Measurements from ENCODE around the gene FKBP2.

FKBP2 gene

DNA sequence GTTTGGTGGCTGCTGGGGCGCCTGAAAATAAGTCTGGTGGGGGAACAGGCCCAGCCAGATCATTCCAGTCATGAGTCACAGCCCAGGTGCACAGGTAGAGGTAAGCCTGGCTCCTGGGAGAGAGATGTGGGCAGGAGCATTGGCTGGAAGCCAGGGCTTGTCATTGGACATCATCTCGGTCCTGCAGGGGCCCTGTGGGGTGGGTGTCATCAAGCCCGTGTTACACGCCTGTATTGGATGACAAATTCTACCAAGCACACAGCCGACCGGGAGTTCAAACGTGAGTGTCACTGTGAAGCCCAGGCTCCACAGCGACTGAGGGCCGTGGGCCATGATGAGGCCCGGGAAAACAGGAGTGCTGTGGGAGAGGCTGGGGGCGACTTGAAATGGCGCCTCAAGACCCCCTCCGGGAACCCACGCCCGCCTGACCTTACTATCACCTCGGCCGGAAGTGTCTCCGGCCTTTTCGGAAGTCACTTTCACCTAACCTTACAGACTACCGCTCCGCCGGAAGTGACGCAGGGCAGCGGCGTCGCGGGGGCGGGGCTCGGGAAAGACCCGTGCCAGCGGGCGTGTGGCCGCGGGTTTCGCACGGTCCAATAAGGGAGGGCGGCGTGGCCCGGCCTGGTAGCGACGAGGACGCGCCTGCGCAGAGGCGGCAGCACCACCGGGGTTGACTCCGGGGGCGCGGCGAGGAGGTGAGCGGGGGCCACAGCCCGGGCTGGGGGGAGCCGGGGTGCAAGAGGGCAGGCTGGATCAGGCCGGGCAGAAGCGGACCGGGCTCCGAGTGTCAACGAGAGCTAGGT is at the start of gene FKBP2 (continued):
- TF ChIP-seq ZSCAN16 (tag by site-specific recombination; IDR thresholded peaks at IDR 0.05): no peak
- TF ChIP-seq, protein P1, sequence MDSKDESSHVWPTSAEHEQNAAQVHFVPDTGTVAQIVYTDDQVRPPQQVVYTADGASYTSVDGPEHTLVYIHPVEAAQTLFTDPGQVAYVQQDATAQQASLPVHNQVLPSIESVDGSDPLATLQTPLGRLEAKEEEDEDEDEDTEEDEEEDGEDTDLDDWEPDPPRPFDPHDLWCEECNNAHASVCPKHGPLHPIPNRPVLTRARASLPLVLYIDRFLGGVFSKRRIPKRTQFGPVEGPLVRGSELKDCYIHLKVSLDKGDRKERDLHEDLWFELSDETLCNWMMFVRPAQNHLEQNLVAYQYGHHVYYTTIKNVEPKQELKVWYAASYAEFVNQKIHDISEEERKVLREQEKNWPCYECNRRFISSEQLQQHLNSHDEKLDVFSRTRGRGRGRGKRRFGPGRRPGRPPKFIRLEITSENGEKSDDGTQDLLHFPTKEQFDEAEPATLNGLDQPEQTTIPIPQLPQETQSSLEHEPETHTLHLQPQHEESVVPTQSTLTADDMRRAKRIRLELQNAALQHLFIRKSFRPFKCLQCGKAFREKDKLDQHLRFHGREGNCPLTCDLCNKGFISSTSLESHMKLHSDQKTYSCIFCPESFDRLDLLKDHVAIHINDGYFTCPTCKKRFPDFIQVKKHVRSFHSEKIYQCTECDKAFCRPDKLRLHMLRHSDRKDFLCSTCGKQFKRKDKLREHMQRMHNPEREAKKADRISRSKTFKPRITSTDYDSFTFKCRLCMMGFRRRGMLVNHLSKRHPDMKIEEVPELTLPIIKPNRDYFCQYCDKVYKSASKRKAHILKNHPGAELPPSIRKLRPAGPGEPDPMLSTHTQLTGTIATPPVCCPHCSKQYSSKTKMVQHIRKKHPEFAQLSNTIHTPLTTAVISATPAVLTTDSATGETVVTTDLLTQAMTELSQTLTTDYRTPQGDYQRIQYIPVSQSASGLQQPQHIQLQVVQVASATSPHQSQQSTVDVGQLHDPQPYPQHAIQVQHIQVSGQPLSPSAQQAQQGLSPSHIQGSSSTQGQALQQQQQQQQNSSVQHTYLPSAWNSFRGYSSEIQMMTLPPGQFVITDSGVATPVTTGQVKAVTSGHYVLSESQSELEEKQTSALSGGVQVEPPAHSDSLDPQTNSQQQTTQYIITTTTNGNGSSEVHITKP (tag by site-specific recombination; IDR thresholded peaks at IDR 0.05): peak; percentile 51; the same call in 1 of the 2 replicates

DNA sequence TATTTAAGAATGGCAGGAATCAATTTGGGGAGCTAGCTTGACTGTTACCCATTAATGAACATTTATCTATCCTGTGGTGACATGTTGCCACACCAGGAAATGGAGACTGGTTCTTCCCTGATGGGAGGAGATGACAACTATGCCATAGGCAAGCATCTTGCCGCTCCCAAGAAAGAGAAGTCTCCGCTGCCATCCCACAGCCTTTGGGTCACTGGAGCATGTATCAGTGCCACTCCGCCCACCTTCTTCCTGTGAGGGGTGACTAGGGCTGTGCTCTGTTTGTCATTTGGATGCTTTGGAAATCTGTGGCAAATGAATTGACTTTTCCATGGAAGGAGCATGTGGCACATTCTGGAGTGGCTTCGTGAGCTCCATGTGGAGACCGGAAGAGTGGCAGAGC is 48.5 kb upstream of the FKBP2 start:
- ChIA-PET CTCF (interaction anchor here (0.9 to 1.4 kb wide), 3 partner anchors 12 to 164 kb away, joined by 3 to 4 read pairs (median 4); partner anchors contain the start of gene PLCB3), POLR2A (no interaction called here)
- Histone ChIP-seq H3K4me1 (ENCODE audit: control insufficient read depth, insufficient read depth, low read length) (peaks cover 3% of the 10 kb centered on the region; the same call in 1 of the 2 replicates), H3K27ac (ENCODE audit: extremely low read depth, low read depth, low read length) (no peak overlapping the region), H3K4me3 (ENCODE audit: low read depth, low read length) (no peak overlapping the region), H3K9me3 (ENCODE audit: control insufficient read depth, insufficient read depth, low read depth, low read length) (no peaks in the 10 kb centered on the region), H3K36me3 (ENCODE audit: control insufficient read depth in 2 of 2, insufficient read depth in 1 of 2, low read length in 2 of 2) (peaks cover 29 to 80% of the 10 kb centered on the region in 2 experiments)
- TF ChIP-seq ZNF132 (tag by site-specific recombination; IDR thresholded peaks at IDR 0.05; ENCODE audit: borderline replicate concordance) (no peak), ZNF121 (tag by site-specific recombination; IDR thresholded peaks at IDR 0.05) (no peak), MYNN (tag by site-specific recombination; IDR thresholded peaks at IDR 0.05; ENCODE audit: borderline replicate concordance) (no peak), ZNF157 (tag by site-specific recombination; IDR thresholded peaks at IDR 0.05) (no peak), BCL11A (tag by site-specific recombination; IDR thresholded peaks at IDR 0.05; ENCODE audit: low read depth) (no peak), ZNF544 (tag by site-specific recombination; IDR thresholded peaks at IDR 0.05) (no peak), ZFP37 (tag by site-specific recombination; IDR thresholded peaks at IDR 0.05) (no peak), GLI4 (tag by site-specific recombination; IDR thresholded peaks at IDR 0.05) (no peak), ZNF621 (tag by site-specific recombination; IDR thresholded peaks at IDR 0.05) (no peak), ZNF596 (tag by site-specific recombination; IDR thresholded peaks at IDR 0.05) (no peak), ZNF776 (tag by site-specific recombination; IDR thresholded peaks at IDR 0.05; ENCODE audit: borderline replicate concordance) (no peak), ZNF777 (tag by site-specific recombination; IDR thresholded peaks at IDR 0.05; ENCODE audit: borderline replicate concordance) (no peak), REPIN1 (tag by site-specific recombination; IDR thresholded peaks at IDR 0.05; ENCODE audit: low read depth) (no peak), ZNF626 (tag by site-specific recombination; IDR thresholded peaks at IDR 0.05) (no peak), ZNF146 (tag by site-specific recombination; IDR thresholded peaks at IDR 0.05) (no peak), ZFP69B (tag by site-specific recombination; IDR thresholded peaks at IDR 0.05) (no peak)
- TF ChIP-seq, protein P2, sequence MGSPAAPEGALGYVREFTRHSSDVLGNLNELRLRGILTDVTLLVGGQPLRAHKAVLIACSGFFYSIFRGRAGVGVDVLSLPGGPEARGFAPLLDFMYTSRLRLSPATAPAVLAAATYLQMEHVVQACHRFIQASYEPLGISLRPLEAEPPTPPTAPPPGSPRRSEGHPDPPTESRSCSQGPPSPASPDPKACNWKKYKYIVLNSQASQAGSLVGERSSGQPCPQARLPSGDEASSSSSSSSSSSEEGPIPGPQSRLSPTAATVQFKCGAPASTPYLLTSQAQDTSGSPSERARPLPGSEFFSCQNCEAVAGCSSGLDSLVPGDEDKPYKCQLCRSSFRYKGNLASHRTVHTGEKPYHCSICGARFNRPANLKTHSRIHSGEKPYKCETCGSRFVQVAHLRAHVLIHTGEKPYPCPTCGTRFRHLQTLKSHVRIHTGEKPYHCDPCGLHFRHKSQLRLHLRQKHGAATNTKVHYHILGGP (tag by site-specific recombination; IDR thresholded peaks at IDR 0.05): no peak
- TF ChIP-seq, protein P3, sequence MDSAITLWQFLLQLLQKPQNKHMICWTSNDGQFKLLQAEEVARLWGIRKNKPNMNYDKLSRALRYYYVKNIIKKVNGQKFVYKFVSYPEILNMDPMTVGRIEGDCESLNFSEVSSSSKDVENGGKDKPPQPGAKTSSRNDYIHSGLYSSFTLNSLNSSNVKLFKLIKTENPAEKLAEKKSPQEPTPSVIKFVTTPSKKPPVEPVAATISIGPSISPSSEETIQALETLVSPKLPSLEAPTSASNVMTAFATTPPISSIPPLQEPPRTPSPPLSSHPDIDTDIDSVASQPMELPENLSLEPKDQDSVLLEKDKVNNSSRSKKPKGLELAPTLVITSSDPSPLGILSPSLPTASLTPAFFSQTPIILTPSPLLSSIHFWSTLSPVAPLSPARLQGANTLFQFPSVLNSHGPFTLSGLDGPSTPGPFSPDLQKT (IDR thresholded peaks at IDR 0.05; ENCODE audit: borderline replicate concordance, low read depth, low read length): no peak
- TF ChIP-seq, protein P4, sequence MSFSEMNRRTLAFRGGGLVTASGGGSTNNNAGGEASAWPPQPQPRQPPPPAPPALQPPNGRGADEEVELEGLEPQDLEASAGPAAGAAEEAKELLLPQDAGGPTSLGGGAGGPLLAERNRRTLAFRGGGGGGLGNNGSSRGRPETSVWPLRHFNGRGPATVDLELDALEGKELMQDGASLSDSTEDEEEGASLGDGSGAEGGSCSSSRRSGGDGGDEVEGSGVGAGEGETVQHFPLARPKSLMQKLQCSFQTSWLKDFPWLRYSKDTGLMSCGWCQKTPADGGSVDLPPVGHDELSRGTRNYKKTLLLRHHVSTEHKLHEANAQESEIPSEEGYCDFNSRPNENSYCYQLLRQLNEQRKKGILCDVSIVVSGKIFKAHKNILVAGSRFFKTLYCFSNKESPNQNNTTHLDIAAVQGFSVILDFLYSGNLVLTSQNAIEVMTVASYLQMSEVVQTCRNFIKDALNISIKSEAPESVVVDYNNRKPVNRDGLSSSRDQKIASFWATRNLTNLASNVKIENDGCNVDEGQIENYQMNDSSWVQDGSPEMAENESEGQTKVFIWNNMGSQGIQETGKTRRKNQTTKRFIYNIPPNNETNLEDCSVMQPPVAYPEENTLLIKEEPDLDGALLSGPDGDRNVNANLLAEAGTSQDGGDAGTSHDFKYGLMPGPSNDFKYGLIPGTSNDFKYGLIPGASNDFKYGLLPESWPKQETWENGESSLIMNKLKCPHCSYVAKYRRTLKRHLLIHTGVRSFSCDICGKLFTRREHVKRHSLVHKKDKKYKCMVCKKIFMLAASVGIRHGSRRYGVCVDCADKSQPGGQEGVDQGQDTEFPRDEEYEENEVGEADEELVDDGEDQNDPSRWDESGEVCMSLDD (tag by site-specific recombination; IDR thresholded peaks at IDR 0.05): no peak
- TF ChIP-seq, protein P5, sequence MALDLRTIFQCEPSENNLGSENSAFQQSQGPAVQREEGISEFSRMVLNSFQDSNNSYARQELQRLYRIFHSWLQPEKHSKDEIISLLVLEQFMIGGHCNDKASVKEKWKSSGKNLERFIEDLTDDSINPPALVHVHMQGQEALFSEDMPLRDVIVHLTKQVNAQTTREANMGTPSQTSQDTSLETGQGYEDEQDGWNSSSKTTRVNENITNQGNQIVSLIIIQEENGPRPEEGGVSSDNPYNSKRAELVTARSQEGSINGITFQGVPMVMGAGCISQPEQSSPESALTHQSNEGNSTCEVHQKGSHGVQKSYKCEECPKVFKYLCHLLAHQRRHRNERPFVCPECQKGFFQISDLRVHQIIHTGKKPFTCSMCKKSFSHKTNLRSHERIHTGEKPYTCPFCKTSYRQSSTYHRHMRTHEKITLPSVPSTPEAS (tag by site-specific recombination; IDR thresholded peaks at IDR 0.05): no peak
